ENCODE measurements around the gene SESN1.

DNA sequence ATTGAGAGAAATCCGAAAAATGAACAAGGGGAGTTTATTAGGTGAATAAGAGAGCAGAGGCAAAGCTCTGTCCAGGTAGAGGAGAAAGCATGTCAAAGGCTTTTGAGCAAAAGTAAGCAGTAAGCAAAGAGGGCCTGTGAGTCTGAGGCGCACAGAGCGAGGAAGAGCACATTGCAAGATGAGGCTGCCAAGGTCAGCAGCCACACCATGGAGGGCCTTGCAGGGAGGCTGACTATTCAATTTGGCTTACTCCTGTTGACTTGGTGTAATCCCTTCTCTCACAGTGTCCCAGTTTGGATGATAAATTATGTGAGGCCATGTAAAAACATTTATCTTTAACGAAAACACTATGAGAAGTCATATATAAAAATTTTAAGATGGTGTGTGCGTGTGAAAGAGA, 32.4 kb downstream of the SESN1 start:
- TF ChIP-seq, protein P1, sequence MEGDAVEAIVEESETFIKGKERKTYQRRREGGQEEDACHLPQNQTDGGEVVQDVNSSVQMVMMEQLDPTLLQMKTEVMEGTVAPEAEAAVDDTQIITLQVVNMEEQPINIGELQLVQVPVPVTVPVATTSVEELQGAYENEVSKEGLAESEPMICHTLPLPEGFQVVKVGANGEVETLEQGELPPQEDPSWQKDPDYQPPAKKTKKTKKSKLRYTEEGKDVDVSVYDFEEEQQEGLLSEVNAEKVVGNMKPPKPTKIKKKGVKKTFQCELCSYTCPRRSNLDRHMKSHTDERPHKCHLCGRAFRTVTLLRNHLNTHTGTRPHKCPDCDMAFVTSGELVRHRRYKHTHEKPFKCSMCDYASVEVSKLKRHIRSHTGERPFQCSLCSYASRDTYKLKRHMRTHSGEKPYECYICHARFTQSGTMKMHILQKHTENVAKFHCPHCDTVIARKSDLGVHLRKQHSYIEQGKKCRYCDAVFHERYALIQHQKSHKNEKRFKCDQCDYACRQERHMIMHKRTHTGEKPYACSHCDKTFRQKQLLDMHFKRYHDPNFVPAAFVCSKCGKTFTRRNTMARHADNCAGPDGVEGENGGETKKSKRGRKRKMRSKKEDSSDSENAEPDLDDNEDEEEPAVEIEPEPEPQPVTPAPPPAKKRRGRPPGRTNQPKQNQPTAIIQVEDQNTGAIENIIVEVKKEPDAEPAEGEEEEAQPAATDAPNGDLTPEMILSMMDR (optimal IDR thresholded peaks at IDR 0.05 in 1 of 3, IDR thresholded peaks at IDR 0.05 in 1 of 3, conservative IDR thresholded peaks at IDR 0.05 in 1 of 3; ENCODE audit: extremely low read depth in 1 of 3, insufficient read depth in 2 of 3, low read length in 3 of 3), result no peak
- TF ChIP-seq EZH2 (IDR thresholded peaks at IDR 0.05; ENCODE audit: low read length), result no peak

All from keratinocyte (primary cell).